GM13976 (cell line): ENCODE results near the gene MDM2.

ENCODE experiments used
- DNase-seq: peaks from one replicate; pipeline ENCODE4 v3.0.0; 2012; ENCODE audit warnings: low spot score
- CTCF ChIP-seq: IDR thresholded peaks from 2 replicates; pipeline ENCODE4 v1.5.1; 2012; ENCODE audit warnings: borderline replicate concordance, mild to moderate bottlenecking; ENCODE audit not compliant: insufficient read depth; ENCODE audit errors: extremely low read depth, missing control alignments, control extremely low read depth
- in situ Hi-C: fragments of 300-500 bp; cut with MboI; formaldehyde crosslinking; loops from one replicate; pipeline ENCODE4 v1.12.0; 2022; ENCODE audit warnings: low sequenced_read_pairs, mixed read lengths, inconsistent platforms; ENCODE audit not compliant: unreplicated experiment

MDM2 gene

GRCh38 chr12:68886636-68887572, 78.9 kb downstream of the MDM2 start:
- DNase-seq, result no peak
- in situ Hi-C loops, result no loop called here
- no peak for TF ChIP-seq CTCF

DNA sequence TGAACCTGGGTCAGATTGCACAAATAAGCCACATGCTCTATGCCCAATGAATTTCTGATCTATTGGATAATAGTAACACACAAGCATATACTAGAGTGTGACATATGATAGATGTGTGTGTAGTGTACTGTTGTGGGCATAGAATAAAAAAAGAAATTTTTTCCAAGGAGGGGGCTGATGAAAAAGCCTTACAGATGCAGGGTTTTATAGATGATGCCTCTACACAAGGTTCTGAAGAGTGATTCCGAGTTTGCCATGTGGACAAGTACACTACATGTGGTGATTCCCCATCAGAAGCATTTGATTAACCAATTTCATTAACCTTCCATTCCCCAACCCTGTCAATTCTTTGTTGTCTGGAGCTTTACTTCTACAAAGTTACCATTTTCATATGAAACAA, 79.7 kb downstream of the MDM2 start:
- in situ Hi-C loops, result no loop called here
- TF ChIP-seq CTCF, result no peak
- DNase-seq, result no peak

GRCh38 chr12:68888243-68888642, 80.3 kb downstream of the MDM2 start:
- in situ Hi-C loops, result no loop called here
- DNase-seq, result no peak
- no peak for TF ChIP-seq CTCF

DNA sequence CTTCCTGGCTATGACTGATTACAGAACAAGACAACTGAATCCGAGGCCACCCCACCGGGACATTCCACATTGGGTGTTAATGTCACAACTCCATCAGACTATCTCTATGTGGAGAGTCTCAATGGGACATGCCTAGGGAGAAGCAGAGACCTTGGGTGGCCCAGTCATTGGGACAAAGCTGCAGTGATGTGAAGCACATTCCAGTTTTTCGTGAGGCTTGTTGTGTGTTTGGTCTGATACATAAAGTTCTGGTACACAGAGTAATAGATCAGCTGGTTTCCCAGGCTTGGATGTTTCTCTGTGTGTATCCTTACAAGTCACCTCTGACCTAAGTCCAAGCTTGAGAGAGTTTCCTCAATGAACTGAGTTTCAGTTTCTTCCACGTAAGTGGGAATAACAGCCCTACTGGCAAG, 82.7 kb downstream of the MDM2 start:
- in situ Hi-C loops, result no loop called here
- DNase-seq, result no peak
- TF ChIP-seq CTCF, result no peak

DNA sequence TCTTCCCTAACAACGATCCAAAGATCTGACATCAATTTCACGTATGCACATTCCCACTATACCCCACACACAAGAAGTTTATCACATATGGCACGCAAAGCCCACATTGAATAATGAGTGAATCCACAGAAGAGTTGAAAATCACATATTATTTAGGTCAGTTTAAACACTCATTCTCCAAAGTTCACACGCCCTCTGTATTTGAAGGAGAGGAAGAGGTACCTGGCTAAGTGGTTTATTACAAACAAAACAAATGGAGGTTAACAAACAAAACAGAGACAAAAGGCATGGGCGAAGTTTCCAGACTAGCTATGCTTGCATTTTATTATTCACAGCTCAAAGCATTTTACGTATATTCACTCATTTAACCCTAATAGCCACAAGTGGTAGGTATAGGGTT, 83.2 kb downstream of the MDM2 start:
- in situ Hi-C loops, result no loop called here
- no peak for DNase-seq
- TF ChIP-seq CTCF, result no peak

DNA sequence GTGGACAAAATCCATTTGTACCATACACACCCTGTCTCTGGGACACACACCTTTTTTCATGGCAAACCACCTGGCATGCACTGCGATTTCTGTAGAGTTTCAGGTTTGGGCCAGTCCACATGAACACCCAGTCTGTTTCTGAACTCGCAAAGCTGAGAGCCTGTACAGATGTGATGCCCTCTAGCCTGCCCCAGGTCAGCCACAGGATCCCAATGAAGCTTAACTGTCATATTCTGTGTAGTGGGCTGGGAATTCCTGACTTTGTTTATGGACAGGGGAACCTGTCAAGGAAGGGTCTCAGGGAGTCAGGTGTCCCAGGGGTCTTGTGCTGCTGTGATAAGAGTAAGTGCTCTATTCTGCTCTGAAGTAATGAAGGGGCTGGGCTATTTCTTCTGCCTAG, 85.2 kb downstream of the MDM2 start:
- in situ Hi-C loops, result no loop called here
- no peak for DNase-seq

More for the DNA sequence above, 85.2 kb downstream of the MDM2 start:
- no peak for TF ChIP-seq CTCF
